GM21381 (cell line): ENCODE results near the gene PRKAR2A.
"Not testable (repeated sequence)": the region's sequence is repeated elsewhere in the genome, so short reads cannot be mapped to it uniquely, and the experiment has no call there.

Source experiments
- ATAC-seq: cut with Tn5 transposase; IDR thresholded peaks from one replicate; pipeline ENCODE4 v1.9.1; 2021; ENCODE audit warnings: mild to moderate bottlenecking, moderate library complexity; ENCODE audit not compliant: unreplicated experiment

The PRKAR2A gene

DNA sequence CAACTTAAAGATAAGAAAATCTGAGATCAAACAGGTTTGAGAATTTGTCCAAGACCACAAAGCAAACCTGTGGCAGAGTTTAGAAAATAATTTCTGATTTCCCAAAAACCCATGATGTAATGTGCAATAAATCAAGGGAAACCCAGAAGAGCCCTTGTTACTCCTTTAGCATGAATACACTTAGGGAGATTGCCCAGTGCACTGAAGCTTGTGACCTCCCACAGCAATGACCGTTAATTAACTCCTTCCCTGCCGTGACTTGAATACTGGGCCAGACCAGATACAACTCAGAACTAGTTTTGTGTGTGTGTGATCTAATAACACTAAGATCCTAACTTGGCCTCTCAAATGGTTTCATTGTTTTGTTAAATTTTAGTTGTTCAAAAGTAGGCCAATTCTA lies 2.5 kb downstream of the PRKAR2A start:
- no peak for ATAC-seq

- ATAC-seq = no peak
Measured at GRCh38 chr3:48837163-48837562, 10.5 kb downstream of the PRKAR2A start.

GRCh38 chr3:48835650-48836366 lies 11.9 kb downstream of the PRKAR2A start:
- no peak for ATAC-seq

DNA sequence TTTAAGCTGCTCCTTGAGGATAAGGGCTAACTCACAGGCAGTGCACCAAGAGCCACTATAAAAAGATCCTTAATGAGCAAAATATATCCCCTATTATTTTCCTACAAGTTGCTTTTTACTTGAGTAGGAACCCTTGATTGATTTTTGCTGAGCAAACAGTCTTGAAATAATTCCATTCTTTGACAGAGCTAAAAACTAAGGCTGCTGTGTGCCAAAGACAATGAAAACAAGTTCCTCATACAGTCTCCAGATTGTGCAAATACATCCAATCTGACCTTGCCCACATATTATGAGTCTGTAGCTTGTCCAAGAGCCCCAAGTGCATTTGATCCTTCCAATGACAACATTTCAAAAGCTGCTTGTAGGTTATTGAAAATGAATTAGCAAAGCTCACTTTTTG lies 15.0 kb downstream of the PRKAR2A start:
- no peak for ATAC-seq

GRCh38 chr3:48830715-48831114 lies 17.0 kb downstream of the PRKAR2A start:
- no peak for ATAC-seq

DNA sequence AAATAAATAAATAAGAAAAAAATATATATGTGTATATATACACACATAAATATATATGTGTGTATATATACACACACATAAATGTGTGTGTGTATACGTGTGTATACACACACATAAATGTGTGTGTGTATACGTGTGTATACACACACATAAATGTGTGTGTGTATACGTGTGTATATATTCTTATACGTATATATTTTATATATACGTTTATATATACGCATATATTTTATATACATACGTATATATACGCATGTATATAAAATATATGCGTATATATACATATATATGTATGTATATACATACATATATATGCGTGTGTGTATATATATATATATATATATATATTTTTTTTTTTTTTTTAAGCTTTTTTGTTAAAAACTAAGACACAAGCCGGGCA lies 18.1 kb downstream of the PRKAR2A start:
- not testable (repeated sequence) for ATAC-seq

- not testable (repeated sequence) for ATAC-seq
Measured at GRCh38 chr3:48827874-48828273, 19.8 kb downstream of the PRKAR2A start.

DNA sequence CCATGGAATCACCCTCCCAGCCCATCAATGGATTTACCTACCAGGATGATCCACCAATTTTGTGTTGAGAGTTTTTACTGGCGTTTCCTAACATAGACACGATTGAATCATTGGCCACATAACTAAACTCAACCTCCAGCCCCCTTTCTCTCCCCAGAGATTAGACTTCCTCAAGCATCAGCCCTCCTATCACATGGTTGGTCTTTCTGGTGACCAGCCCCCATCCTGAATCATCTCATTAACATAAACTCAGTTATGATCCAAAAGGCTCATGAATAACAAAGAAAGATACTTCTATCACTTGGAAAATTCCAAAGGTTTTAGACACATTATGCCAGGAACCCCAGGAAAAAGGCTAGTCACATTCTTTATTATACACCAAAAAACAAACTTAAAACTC lies 21.2 kb downstream of the PRKAR2A start:
- ATAC-seq = no peak

GRCh38 chr3:48820612-48821324 lies 26.9 kb downstream of the PRKAR2A start:
- ATAC-seq = no peak

DNA sequence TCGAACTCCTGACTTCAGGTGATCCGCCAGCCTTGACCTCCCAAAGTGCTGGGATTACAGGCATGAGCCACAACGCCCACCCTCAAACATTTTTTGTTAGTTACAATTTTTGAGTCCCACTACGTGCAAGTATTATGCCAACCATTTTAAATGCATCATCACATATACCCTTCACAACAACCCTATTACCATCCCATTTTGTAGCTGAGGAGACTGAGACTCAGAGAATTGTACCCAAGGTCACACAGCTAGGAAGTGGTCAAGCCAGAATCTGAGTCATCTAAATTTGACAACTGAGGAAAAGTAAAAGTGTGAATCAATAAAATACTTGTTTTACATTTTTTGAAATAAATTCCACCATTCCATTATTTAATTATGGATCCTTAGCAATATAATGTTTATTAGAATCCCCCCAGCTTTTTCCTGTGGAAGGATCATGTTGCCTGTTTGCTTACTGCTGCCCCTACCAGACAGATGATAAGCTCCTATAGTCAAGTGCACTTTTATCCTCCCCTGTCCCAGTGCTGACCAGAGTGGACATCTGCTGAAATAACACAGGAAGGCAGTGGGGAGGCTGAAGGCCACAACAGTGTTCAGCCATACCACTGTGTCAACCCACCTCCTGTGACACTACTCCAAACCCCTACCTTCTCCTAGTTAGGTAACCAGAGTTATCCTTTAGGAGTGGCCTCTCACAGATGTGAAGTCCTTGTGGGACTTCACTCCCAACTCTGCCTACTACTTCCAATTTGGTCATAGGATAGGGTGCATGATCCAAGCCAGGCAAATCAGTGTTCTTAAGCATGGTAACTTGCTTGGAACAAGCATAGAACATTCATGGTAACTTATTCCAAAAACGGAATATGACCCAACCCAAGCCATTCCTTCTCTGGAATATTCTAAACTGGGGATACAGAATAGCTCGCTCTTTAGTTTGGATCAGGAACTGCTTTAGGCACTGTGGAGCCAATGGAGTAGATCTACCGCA lies 28.1 kb downstream of the PRKAR2A start:
- ATAC-seq = no peak

DNA sequence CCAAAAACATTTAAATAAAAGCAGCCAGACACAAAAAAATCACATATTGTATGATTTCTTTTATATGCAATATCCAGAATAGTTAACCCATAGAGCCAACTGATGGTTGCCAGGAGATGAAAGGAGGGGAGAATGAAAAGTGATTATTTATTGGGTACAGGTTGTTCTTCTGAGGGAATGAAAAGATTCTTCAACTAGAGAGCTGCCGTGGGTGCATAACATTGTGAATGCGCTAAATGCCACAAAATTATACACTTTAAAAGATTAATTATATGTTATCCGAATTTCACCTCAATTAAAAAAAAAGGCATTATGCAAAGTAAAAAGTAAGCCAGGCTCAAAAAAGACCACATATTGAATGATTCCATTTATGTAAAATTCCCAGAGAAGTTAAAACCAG lies 36.1 kb downstream of the PRKAR2A start:
- ATAC-seq = no peak

DNA sequence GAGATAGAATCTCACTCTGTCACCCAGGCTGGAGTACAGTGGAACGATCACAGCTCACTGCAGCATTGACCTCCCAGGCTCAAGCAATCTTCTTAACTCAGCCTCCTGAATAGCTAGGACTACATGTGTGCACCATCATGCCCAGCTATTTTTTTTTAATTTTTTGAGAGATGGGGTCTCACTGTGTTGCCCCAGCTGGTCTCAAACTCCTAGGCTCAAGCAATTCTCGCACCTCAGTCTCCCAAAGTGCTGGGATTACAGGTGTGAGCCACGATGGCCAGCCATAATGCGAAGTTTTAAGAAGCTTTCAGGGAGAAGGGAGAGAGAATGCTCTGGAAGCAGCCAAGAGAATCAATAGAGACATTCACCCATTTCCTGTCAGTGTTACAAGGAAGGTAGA lies 42.7 kb downstream of the PRKAR2A start:
- no peak for ATAC-seq

DNA sequence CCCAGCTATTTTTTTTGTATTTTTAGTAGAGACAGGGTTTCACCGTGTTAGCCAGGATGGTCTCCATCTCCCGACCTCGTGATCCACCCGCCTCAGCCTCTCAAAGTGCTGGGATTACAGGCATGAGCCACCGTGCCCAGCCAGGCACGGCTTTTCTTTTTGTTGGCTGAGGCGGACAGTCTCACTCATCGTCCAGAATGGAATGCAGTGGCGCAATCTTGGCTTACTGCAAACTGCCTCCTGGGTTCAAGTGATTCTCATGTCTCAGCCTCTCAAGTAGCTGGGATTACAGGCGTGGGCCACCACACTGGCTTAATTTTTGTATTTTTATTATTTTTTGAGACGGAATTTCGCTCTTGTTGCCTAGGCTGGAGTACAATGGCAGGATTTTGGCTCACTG lies 46.8 kb downstream of the PRKAR2A start:
- ATAC-seq = not testable (repeated sequence)

DNA sequence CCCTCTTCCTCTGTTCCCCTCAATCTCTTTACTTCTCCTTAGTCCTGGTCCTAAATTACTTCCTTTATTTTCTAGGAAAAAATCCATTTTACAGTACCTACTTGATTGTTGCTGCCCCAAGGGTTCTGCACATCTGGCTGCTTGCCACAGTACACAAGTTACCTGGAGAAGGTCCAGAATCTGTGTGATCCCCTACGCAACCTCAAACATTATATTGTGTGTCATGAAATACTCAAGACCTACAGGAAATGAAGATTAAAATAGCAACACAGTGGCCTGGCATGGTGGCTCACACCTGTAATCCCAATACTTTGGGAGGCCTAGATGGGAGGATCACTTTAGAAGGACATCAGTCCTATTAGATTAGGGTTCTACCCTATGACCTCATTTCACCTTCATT lies 48.7 kb downstream of the PRKAR2A start:
- ATAC-seq = no peak

GRCh38 chr3:48797626-48798025 lies 50.0 kb downstream of the PRKAR2A start:
- no peak for ATAC-seq

GRCh38 chr3:48795997-48796732 lies 51.5 kb downstream of the PRKAR2A start:
- no peak for ATAC-seq

DNA sequence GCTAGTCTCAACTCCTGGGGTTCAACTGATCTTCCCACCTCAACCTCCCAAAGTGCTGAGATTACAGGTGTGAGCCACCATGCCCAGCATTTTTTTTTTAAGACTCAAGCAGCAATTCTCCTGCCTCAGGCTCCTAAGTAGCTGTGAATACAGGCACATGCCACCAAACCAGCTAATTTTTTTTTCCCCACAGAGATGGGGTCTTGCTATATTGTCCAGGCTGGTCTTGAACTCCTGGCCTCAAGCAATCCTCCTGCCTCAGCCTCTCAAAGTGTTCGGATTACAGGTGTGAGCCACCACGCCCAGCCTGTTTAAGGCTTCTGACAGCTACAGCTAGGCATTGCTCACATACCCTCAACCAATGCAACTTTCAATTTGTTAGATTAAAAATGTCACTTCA lies 54.2 kb downstream of the PRKAR2A start:
- not testable (repeated sequence) for ATAC-seq

DNA sequence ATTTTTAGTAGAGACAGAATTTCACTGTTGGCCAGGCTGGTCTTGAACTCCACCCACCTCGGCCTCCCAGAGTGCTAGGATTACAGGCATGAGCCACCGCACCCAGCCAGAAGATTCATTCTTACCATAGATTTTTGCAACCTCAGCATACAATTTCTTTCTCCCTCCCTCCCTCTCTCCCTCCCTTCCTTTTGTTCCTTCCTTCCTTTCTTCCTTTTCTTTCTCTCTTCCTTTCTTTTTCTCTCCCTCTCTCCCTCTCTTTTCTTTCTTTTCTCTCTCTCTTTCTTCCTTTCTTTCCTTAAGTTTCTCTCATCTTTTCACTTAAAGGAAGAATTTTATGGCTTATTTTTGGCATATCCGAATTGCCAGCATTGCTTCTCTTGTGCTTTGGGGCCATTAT lies 58.0 kb downstream of the PRKAR2A start:
- ATAC-seq = no peak

GRCh38 chr3:48788544-48789162 lies 59.0 kb downstream of the PRKAR2A start:
- ATAC-seq = no peak

DNA sequence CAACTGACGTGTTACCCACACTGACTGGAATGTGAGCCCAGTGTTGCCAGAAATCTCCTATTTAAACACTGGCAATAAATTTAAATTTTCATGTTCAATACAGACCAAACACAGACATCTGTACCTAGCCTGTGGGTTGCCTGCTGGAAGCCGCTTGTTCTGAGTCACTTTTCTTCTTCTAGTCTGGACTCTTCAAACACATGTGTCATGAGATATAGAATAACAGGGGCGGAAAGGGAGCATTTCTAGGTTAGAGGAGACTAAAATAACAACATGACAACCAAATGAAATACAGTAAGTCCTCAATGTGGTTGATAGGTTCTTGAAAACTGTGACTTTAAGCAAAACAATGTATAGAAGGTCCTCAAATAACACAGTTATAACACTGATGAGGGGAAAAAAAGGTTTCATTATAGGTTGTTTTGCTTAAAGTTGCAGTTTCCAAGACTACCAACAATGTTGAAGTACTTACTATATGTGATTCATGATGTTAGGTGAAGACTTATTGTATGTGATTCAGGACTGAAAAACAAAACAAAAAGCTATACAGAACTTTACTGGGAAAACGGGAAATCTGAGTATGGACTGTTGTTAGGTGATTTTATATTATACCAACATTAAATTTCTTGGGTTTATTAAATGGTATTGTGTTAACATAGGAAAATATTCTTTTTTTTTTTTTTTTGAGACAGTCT lies 63.1 kb downstream of the PRKAR2A start:
- no peak for ATAC-seq
